ENCODE data around the gene TENM3. TPM values are rescaled to one million over a fixed set of nuclear protein-coding genes. Genes with fewer than 3 reads are reported as not detected.

TENM3 gene
- total RNA-seq, 2 experiments from 2014 or later: not detected

DNA sequence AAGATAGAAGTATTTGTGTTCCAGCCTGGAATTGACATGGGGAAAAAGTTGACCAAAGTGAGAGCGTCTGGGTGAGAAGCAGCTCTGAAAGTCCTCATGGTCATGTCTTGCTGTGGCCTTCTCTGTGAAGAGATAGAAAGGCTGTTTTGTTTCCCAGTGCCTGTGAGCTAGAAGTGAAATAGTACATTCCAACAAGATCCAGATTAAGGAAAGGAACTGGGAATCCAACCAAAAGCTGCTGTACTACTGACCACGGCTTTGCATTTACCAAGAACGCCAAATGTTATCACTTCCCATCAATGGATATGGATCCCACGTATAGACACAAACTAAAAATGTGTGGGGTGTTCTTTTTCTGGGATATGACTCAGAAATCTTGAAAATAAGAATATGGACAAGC, 51.2 kb downstream of the TENM3 start:
- no peak for DNase-seq (ENCODE audit: low spot score)
- Histone ChIP-seq H3K4me1 (ENCODE audit: insufficient read depth, low read length, poor library complexity, severe bottlenecking) (no peaks in the 10 kb centered on the region), H3K4me3 (ENCODE audit: low read depth, low read length, poor library complexity, severe bottlenecking) (no peak overlapping the region), H3K9me3 (ENCODE audit: low read length) (no peaks in the 10 kb centered on the region), H3K4me2 (ENCODE audit: low read length) (no peak overlapping the region), H3K9me2 (ENCODE audit: insufficient read depth, low read length) (no peaks in the 10 kb centered on the region), H3K36me3 (ENCODE audit: insufficient read depth, low read length) (no peaks in the 10 kb centered on the region), H3K27ac (ENCODE audit: low read depth, low read length, poor library complexity, severe bottlenecking) (no peak overlapping the region), H4K20me1 (ENCODE audit: insufficient read depth, low read length) (no peaks in the 10 kb centered on the region), H3K79me2 (ENCODE audit: insufficient read depth, low read depth, low read length) (no peaks in the 10 kb centered on the region), H2AFZ (ENCODE audit: low read length) (no peak overlapping the region)
- CTCF ChIA-PET (ENCODE audit: unreplicated experiment): no interaction called here
- intact Hi-C loops (cut with micrococcal nuclease; ENCODE audit: unreplicated experiment): no loop called here
- BruUV-seq (replicated peaks): no TSS peak
- TF ChIP-seq, protein P1, sequence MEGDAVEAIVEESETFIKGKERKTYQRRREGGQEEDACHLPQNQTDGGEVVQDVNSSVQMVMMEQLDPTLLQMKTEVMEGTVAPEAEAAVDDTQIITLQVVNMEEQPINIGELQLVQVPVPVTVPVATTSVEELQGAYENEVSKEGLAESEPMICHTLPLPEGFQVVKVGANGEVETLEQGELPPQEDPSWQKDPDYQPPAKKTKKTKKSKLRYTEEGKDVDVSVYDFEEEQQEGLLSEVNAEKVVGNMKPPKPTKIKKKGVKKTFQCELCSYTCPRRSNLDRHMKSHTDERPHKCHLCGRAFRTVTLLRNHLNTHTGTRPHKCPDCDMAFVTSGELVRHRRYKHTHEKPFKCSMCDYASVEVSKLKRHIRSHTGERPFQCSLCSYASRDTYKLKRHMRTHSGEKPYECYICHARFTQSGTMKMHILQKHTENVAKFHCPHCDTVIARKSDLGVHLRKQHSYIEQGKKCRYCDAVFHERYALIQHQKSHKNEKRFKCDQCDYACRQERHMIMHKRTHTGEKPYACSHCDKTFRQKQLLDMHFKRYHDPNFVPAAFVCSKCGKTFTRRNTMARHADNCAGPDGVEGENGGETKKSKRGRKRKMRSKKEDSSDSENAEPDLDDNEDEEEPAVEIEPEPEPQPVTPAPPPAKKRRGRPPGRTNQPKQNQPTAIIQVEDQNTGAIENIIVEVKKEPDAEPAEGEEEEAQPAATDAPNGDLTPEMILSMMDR (conservative IDR thresholded peaks at IDR 0.05; ENCODE audit: low read length): no peak
- no peak for TF ChIP-seq EZH2phosphoT487 (IDR thresholded peaks at IDR 0.05; ENCODE audit: borderline replicate concordance, low read depth, low read length)
- POLR2A ChIA-PET: no interaction called here

DNA sequence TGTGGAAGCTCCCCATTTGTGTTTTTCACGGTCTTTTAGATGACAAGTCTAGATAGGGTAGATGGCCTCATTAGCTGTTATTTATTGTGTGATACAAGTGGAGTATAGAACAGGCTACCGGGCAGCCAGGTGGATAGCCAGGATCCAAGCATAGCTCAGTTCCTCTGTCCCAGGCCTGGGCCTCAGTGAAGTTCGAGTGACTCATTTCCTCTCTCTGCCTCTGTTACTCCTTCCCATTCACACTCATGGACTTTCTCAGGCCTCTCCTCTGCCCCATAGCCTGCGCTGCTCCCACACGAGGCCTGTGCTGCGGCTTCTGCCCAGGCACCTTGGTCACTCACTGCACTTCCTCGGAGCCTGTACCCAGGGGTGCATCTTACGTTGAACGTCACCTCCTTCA, 54.5 kb downstream of the TENM3 start:
- no peaks in the 10 kb centered on the region for H3K9me3 ChIP-seq (ENCODE audit: low read length)
- H4K20me1 ChIP-seq (ENCODE audit: insufficient read depth, low read length): no peaks in the 10 kb centered on the region
- DNase-seq (ENCODE audit: low spot score): no peak
- no peak overlapping the region for H3K4me3 ChIP-seq (ENCODE audit: low read depth, low read length, poor library complexity, severe bottlenecking)
- H2AFZ ChIP-seq (ENCODE audit: low read length): no peak overlapping the region
- no peaks in the 10 kb centered on the region for H3K4me1 ChIP-seq (ENCODE audit: insufficient read depth, low read length, poor library complexity, severe bottlenecking)
- H3K36me3 ChIP-seq (ENCODE audit: insufficient read depth, low read length): no peaks in the 10 kb centered on the region
- POLR2A ChIA-PET: interaction anchor here (0.6 kb wide), 1 partner anchor 693 kb away, joined by 5 read pairs; no protein-coding TSS in a partner anchor
- no TSS peak for BruUV-seq (replicated peaks)
- H3K4me2 ChIP-seq (ENCODE audit: low read length): no peak overlapping the region
- no peak overlapping the region for H3K27ac ChIP-seq (ENCODE audit: low read depth, low read length, poor library complexity, severe bottlenecking)
- no peaks in the 10 kb centered on the region for H3K79me2 ChIP-seq (ENCODE audit: insufficient read depth, low read depth, low read length)
- intact Hi-C loops (cut with micrococcal nuclease; ENCODE audit: unreplicated experiment): no loop called here
- CTCF ChIA-PET (ENCODE audit: unreplicated experiment): no interaction called here
- H3K9me2 ChIP-seq (ENCODE audit: insufficient read depth, low read length): no peaks in the 10 kb centered on the region
- TF ChIP-seq, protein P1 (conservative IDR thresholded peaks at IDR 0.05; ENCODE audit: low read length): no peak
- TF ChIP-seq EZH2phosphoT487 (IDR thresholded peaks at IDR 0.05; ENCODE audit: borderline replicate concordance, low read depth, low read length): no peak

DNA sequence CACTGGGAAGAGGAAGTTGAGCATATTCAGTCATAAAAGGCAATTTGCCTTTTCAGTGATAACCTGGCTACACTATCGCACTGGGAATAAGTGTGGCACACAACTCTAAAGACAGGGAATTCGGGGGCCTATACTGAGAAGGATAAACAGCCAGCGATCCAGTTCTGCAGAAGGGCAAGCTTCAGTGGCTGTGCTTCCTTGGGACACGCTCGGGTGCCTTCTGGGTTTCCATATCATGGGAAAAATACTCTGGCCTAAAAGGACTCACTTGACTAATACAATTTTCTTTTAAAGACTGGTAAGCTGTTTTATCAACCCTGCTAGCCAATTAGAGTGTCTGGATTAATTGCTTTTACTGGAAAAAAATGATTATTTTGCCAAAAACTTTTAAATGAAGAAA, 58.5 kb downstream of the TENM3 start:
- no peak overlapping the region for H2AFZ ChIP-seq (ENCODE audit: low read length)
- H3K79me2 ChIP-seq (ENCODE audit: insufficient read depth, low read depth, low read length): no peaks in the 10 kb centered on the region
- intact Hi-C loops (cut with micrococcal nuclease; ENCODE audit: unreplicated experiment): no loop called here
- H3K4me1 ChIP-seq (ENCODE audit: insufficient read depth, low read length, poor library complexity, severe bottlenecking): no peaks in the 10 kb centered on the region
- H3K36me3 ChIP-seq (ENCODE audit: insufficient read depth, low read length): no peaks in the 10 kb centered on the region
- BruUV-seq (replicated peaks): no TSS peak
- H3K9me2 ChIP-seq (ENCODE audit: insufficient read depth, low read length): no peaks in the 10 kb centered on the region
- H4K20me1 ChIP-seq (ENCODE audit: insufficient read depth, low read length): no peaks in the 10 kb centered on the region
- ChIA-PET CTCF (ENCODE audit: unreplicated experiment) (no interaction called here), POLR2A (interaction anchor here (0.7 kb wide), 1 partner anchor 11 kb away, joined by 3 read pairs; no protein-coding TSS in a partner anchor)
- H3K9me3 ChIP-seq (ENCODE audit: low read length): no peaks in the 10 kb centered on the region
- no peak overlapping the region for H3K4me2 ChIP-seq (ENCODE audit: low read length)
- H3K4me3 ChIP-seq (ENCODE audit: low read depth, low read length, poor library complexity, severe bottlenecking): no peak overlapping the region
- DNase-seq (ENCODE audit: low spot score): no peak
- no peak overlapping the region for H3K27ac ChIP-seq (ENCODE audit: low read depth, low read length, poor library complexity, severe bottlenecking)
- TF ChIP-seq EZH2phosphoT487 (IDR thresholded peaks at IDR 0.05; ENCODE audit: borderline replicate concordance, low read depth, low read length): no peak
- TF ChIP-seq, protein P1 (conservative IDR thresholded peaks at IDR 0.05; ENCODE audit: low read length): no peak

All from OCI-LY7 (cell line).